ENCODE measurements around the gene HOXA6.
A peak's percentile ranks its signal among the peaks of the same experiment; 100 is the strongest.

The HOXA6 gene

DNA sequence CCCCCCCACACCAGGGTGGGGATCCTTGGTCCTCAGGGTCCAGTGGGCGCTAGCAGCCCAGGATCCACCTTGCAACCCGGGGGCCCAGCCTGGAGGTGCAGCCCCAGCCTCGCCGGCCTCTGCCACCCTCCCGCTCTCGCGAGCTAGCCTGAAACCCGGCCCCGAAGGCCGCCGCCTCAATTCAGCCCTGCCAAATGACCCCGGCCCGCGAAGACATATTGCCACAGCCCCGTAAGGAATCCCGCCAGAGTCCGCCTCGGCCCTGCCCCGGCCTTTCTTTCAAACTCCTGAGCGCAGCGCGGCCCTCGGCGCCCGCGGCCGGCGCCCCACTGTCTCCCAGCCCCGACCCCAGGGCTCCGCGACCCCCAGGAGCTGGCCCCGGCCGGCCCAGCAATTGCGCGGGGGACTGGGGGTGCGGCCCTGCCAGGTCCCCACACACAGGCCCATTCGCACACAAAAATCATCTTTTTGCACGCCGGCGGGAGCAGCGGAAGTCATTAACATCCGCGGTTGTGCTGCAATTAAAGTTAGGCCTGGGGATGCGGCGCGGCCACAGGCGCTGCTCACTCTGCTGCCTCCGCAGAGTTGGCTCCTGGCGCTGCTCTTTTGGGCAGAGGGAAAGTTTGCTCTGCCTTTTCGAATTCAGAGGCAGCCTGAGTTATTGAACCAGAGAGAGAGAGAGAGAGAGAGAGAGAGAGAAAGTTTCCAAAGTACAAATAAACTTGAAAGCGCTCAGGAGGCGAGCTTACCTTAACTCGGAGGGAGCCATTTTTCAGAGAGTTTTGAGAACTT, 8.0 kb downstream of the HOXA6 start:
- H3K4me3 ChIP-seq (ENCODE audit: low read length) = no peak overlapping the region
- DNase-seq (ENCODE audit: low read depth) = no peak
- TF ChIP-seq CTCF (conservative IDR thresholded peaks at IDR 0.05; ENCODE audit: low read length) = no peak

- DNase-seq (ENCODE audit: low read depth) = no peak
- no peak for TF ChIP-seq CTCF (conservative IDR thresholded peaks at IDR 0.05; ENCODE audit: low read length)
- H3K4me3 ChIP-seq (ENCODE audit: low read length) = no peak overlapping the region
Observed at GRCh38 chr7:27138985-27139333, 8.6 kb downstream of the HOXA6 start.

DNA sequence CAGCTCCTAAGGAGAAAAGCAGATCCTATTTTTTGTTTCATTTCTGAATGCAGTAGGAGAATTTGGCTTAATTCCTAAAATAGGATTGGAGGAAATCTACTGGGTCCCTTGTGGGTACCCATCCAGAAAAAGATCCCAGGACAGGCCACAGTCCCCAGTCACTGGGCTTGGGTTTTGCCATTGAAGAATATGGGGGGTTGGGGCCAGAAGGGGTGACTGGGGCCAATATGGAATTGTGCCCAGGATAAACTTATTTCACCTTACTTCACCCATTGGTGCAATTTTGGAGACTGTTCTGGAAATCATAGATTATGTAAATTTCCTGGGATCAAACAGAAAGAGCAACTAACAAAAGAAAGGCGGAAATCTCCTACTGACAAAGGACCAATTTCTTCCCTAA, 9.1 kb downstream of the HOXA6 start:
- TF ChIP-seq CTCF (conservative IDR thresholded peaks at IDR 0.05; ENCODE audit: low read length) = no peak
- no peak for DNase-seq (ENCODE audit: low read depth)
- H3K4me3 ChIP-seq (ENCODE audit: low read length) = no peak overlapping the region

GRCh38 chr7:27137640-27138315, 9.8 kb downstream of the HOXA6 start:
- H3K4me3 ChIP-seq (ENCODE audit: low read length) = no peak overlapping the region
- DNase-seq (ENCODE audit: low read depth) = no peak
- no peak for TF ChIP-seq CTCF (conservative IDR thresholded peaks at IDR 0.05; ENCODE audit: low read length)

- H3K4me3 ChIP-seq (ENCODE audit: low read length) = no peak overlapping the region
- peak; percentile 96 for DNase-seq (ENCODE audit: low read depth)
- no peak for TF ChIP-seq CTCF (conservative IDR thresholded peaks at IDR 0.05; ENCODE audit: low read length)
Observed at GRCh38 chr7:27134392-27134791, 13.2 kb downstream of the HOXA6 start.

- TF ChIP-seq CTCF (conservative IDR thresholded peaks at IDR 0.05; ENCODE audit: low read length) = no peak
- DNase-seq (ENCODE audit: low read depth) = no peak
- no peak overlapping the region for H3K4me3 ChIP-seq (ENCODE audit: low read length)
Observed at GRCh38 chr7:27133409-27134231, 14.0 kb downstream of the HOXA6 start.
